GM21737 (cell line): ENCODE data around the gene CYP8B1.
"Not testable (repeated sequence)": the region's sequence is repeated elsewhere in the genome, so short reads cannot be mapped to it uniquely, and the experiment has no call there.

Experiments used
- ATAC-seq: cut with Tn5 transposase; IDR thresholded peaks from one replicate; pipeline ENCODE4 v1.9.1; 2021; ENCODE audit warnings: mild to moderate bottlenecking, moderate library complexity; ENCODE audit not compliant: unreplicated experiment

The CYP8B1 gene

GRCh38 chr3:42887084-42887483 lies 11.4 kb upstream of the CYP8B1 start:
- ATAC-seq, result no peak

GRCh38 chr3:42886294-42886822 lies 10.7 kb upstream of the CYP8B1 start:
- ATAC-seq, result no peak

GRCh38 chr3:42884324-42884723 lies 8.6 kb upstream of the CYP8B1 start:
- no peak for ATAC-seq

GRCh38 chr3:42883251-42883930 lies 7.7 kb upstream of the CYP8B1 start:
- not testable (repeated sequence) for ATAC-seq

- peak; percentile 97 for ATAC-seq
Observed at GRCh38 chr3:42880601-42881451, 5.1 kb upstream of the CYP8B1 start.

DNA sequence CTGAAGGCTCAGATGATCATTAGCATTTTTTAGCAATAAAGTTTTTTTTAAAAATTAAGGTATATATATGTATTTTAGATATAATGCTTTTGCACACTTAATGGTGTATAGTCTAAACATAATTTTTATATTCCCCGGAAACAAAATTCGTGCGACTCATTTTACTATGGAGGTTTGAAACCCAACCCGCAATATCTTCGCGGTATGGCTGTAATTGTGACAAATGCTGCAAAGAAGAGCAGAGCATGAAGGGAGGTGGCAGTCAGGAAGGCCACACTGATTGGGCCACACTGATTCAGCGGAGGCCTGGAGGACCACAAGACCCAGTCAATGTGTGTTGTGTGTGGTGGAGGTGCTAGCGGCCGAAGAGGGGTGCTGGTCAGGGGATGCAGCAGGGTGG lies 4.5 kb upstream of the CYP8B1 start:
- ATAC-seq, result no peak

GRCh38 chr3:42877881-42878280 lies 2.2 kb upstream of the CYP8B1 start:
- ATAC-seq, result no peak

GRCh38 chr3:42876940-42877720 lies 1.5 kb upstream of the CYP8B1 start:
- no peak for ATAC-seq

GRCh38 chr3:42876401-42876800 lies 722 bp upstream of the CYP8B1 start:
- ATAC-seq, result no peak

DNA sequence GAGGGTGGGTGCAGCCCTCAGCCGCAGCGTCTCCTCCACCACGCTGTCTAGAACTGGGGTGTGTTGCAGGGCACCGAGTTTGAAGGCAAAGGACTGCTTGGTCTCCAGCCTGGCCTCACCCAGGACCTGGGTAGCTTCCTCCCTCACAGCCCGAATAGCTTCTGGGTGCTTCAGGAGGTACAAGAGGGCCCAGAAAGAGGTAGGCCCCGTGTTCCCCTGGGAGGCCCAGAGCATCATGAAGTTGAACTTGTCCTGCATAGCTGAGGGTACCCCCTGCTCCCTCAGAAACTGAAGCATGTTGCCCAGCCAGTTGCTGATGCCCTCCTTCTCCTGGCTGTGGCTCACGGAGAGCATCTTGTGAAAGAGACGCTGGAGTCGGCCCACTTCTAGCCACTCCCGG lies 930 bp downstream of the CYP8B1 start:
- ATAC-seq, result no peak

DNA sequence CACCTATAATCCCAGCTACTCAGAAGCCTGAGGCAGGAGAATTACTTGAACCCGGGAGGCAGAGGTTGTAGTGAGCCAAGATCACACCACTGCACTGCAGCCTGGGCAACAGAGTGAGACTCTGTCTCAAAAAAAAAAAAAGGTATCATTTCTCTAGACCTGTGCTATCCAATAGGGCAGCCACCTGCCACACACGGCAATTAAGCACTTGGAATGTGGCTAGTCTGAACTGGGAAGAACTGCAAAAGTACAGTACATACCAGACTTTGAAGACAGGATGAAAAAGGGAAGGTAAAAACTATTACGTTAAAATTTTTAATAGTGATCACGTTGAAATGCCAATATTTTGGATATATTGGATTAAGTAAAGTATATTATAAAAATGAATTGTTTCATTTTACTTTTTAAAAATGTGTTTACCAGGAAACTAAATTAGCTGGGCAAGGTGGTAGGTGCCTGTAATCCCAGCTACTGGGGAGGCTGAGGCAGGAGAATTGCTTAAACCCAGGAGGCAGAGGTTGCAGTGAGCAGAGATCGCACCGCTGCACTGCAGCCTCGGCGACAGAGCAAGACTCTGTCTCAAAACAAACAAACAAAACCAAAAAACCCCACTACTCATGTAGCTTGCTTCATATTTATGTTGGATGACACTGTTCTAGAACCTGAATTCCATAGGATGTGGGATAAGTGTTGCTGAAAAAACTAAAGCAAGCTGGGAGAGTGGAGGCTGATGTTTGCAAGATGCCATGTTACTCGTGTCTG lies 2.3 kb downstream of the CYP8B1 start:
- ATAC-seq, result no peak

DNA sequence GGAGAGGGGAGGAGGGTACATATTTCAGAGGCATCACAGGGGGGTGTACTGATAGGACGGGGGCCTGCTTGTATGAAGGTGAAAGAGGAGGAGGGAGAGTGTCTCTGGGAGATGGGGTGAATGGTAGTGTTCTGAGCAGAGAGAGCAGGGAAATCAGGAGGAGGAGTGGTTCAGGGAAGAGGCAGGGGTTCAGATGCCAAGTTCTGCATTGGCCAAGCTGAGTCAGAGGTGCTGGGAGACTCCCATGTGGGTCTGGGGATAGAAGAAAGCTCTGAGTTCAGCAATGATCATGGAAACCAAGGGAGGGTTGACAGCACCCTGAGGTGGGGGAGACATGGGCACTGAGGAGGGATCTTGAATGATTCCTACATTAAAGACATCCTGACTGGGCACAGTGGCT lies 3.0 kb downstream of the CYP8B1 start:
- no peak for ATAC-seq

- no peak for ATAC-seq
Observed at GRCh38 chr3:42871592-42872196, 4.0 kb downstream of the CYP8B1 start.

DNA sequence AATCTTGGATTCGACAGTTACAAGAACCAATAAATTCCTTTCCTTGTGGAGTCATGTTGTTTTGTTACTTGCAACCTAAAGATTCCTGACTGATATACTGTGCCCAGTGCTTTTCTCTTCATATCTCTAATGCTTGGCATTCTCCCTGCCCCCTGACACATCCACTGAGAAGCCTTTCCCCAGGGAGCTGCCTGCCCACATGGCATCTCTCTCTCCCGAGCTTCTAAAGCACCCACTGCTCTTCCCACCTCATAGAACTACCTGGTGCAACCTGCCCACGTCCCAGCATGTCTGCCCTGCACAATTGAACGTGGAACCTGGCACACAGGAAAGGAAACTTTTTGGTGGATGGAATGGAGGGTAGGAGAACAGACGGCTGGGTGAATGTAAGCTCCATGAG lies 6.8 kb downstream of the CYP8B1 start:
- ATAC-seq, result no peak

- no peak for ATAC-seq
Observed at GRCh38 chr3:42867138-42867537, 8.5 kb downstream of the CYP8B1 start.

DNA sequence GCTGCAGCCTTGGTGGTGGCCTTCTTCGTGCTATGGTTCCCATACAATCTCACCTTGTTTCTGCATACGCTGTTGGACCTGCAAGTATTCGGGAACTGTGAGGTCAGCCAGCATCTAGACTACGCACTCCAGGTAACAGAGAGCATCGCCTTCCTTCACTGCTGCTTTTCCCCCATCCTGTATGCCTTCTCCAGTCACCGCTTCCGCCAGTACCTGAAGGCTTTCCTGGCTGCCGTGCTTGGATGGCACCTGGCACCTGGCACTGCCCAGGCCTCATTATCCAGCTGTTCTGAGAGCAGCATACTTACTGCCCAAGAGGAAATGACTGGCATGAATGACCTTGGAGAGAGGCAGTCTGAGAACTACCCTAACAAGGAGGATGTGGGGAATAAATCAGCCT lies 10.4 kb downstream of the CYP8B1 start:
- ATAC-seq, result no peak

- no peak for ATAC-seq
Observed at GRCh38 chr3:42864321-42864950, 11.2 kb downstream of the CYP8B1 start.

DNA sequence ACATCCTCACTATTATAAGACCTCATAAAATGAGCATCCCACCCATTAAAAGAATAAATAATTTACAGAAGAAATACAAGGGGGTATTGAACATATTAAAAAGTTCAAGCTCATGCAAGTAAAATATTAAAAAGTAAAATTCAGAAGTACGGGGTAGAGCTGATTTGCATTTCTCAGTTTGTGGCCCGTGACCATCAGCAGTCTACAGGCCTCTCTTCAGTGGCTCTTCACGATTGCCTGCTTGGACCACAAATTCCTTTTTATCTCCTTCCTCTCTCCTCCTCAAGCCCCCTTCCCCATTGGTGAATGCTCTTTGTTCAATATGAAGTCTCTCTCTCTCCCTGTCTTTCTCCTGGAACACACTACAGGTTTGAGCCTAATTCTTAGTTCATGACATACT lies 19.1 kb downstream of the CYP8B1 start:
- ATAC-seq, result no peak

GRCh38 chr3:42855547-42856380 lies 19.9 kb downstream of the CYP8B1 start:
- ATAC-seq, result no peak
